Measurements from ENCODE around the gene KIAA0040. TPM values are rescaled to one million over a fixed set of nuclear protein-coding genes. Genes with fewer than 3 reads are reported as not detected.

KIAA0040 gene
- polyA plus RNA-seq, 1 donor from 2014 or later: not detected

- H3K4me2 ChIP-seq (ENCODE audit: low read length): no peak overlapping the region
- no peak overlapping the region for H3K27ac ChIP-seq (ENCODE audit: low read length)
- H3F3A ChIP-seq (ENCODE audit: insufficient read depth, low read length, poor library complexity, severe bottlenecking): no peaks in the 10 kb centered on the region
- no peaks in the 10 kb centered on the region for H3K79me2 ChIP-seq (replicated peaks; ENCODE audit: insufficient read depth, low read length)
- H3K9me3 ChIP-seq (ENCODE audit: low read length): no peaks in the 10 kb centered on the region
- no peak overlapping the region for H2AFZ ChIP-seq (ENCODE audit: low read depth, low read length)
- H3K4me3 ChIP-seq (ENCODE audit: low read length): no peak overlapping the region
- H3K36me3 ChIP-seq (ENCODE audit: insufficient read depth, low read length): no peaks in the 10 kb centered on the region
- H4K20me1 ChIP-seq (ENCODE audit: insufficient read depth): no peaks in the 10 kb centered on the region
- no peaks in the 10 kb centered on the region for H3K9me2 ChIP-seq (ENCODE audit: insufficient read depth, low read length)
- H3K9ac ChIP-seq (ENCODE audit: low read length): no peak overlapping the region
- TF ChIP-seq EP300 (conservative IDR thresholded peaks at IDR 0.05; ENCODE audit: poor library complexity, severe bottlenecking) (no peak), RAD21 (conservative IDR thresholded peaks at IDR 0.05) (no peak), EZH2 (IDR thresholded peaks at IDR 0.05; ENCODE audit: borderline replicate concordance, insufficient read depth, low read length, poor library complexity, severe bottlenecking) (no peak), MXI1 (conservative IDR thresholded peaks at IDR 0.05; ENCODE audit: poor library complexity, severe bottlenecking) (no peak), REST (IDR thresholded peaks at IDR 0.05; ENCODE audit: borderline replicate concordance) (no peak), TAF1 (IDR thresholded peaks at IDR 0.05; ENCODE audit: low read depth) (no peak), SMC3 (conservative IDR thresholded peaks at IDR 0.05; ENCODE audit: poor library complexity) (no peak), POLR2AphosphoS5 (IDR thresholded peaks at IDR 0.05) (no peak)
- TF ChIP-seq, protein P1, sequence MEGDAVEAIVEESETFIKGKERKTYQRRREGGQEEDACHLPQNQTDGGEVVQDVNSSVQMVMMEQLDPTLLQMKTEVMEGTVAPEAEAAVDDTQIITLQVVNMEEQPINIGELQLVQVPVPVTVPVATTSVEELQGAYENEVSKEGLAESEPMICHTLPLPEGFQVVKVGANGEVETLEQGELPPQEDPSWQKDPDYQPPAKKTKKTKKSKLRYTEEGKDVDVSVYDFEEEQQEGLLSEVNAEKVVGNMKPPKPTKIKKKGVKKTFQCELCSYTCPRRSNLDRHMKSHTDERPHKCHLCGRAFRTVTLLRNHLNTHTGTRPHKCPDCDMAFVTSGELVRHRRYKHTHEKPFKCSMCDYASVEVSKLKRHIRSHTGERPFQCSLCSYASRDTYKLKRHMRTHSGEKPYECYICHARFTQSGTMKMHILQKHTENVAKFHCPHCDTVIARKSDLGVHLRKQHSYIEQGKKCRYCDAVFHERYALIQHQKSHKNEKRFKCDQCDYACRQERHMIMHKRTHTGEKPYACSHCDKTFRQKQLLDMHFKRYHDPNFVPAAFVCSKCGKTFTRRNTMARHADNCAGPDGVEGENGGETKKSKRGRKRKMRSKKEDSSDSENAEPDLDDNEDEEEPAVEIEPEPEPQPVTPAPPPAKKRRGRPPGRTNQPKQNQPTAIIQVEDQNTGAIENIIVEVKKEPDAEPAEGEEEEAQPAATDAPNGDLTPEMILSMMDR (IDR thresholded peaks at IDR 0.05; ENCODE audit: poor library complexity, severe bottlenecking): no peak
- no peaks in the 10 kb centered on the region for H3K27me3 ChIP-seq (ENCODE audit: insufficient read depth, low read depth, low read length)
Observed at GRCh38 chr1:175172503-175172902, 20.1 kb downstream of the KIAA0040 start.

DNA sequence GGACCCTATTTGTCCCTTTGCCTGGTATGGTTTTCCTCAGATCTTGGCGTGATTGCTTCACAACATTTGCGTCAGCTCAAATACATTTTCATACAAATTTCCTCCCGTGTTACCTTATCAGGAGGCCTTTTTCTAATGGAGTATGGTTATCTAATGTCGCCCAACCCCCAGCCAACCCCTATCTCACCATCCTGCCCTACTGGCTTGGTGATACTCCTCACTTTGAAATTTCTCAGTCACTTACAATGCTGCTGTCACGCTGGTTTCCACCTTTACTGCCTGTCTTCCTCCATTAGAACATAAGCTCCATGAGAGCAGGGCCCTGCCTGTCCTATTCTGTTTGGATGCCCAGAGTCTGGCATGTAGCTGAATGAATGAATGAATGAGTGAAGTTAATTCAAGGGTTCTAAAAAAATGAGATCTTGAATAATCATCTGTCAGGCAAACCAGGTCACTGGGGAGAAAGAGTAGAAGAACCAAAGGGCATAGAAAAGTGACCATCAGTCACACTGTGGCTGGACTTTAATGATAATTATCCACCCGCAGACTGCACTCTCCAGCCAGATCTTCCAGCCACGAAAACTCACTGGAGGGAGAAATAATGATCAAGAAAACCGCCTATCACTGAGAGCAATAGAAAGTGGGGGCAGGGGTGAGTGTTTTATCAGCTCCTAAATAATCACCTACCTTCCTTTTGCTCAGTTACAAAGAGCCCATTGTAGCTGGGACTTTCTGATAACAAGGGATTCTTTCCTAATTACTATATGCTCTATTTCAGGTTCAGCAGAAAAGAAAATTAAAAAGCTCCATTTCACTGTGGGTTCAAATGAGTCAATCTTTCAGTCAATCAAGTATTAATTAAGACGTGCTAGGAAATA lies 21.3 kb downstream of the KIAA0040 start:
- no peak overlapping the region for H3K27ac ChIP-seq (ENCODE audit: low read length)
- H3K4me3 ChIP-seq (ENCODE audit: low read length): no peak overlapping the region
- H3K36me3 ChIP-seq (ENCODE audit: insufficient read depth, low read length): no peaks in the 10 kb centered on the region
- H3K9me3 ChIP-seq (ENCODE audit: low read length): no peaks in the 10 kb centered on the region
- H4K20me1 ChIP-seq (ENCODE audit: insufficient read depth): no peaks in the 10 kb centered on the region
- H3K9ac ChIP-seq (ENCODE audit: low read length): no peak overlapping the region
- no peaks in the 10 kb centered on the region for H3K27me3 ChIP-seq (ENCODE audit: insufficient read depth, low read depth, low read length)
- no peak overlapping the region for H2AFZ ChIP-seq (ENCODE audit: low read depth, low read length)
- no peak for TF ChIP-seq TAF1 (IDR thresholded peaks at IDR 0.05; ENCODE audit: low read depth)
- no peak for TF ChIP-seq EZH2 (IDR thresholded peaks at IDR 0.05; ENCODE audit: borderline replicate concordance, insufficient read depth, low read length, poor library complexity, severe bottlenecking)
- TF ChIP-seq RAD21 (conservative IDR thresholded peaks at IDR 0.05): no peak
- no peak for TF ChIP-seq SMC3 (conservative IDR thresholded peaks at IDR 0.05; ENCODE audit: poor library complexity)
- TF ChIP-seq REST (IDR thresholded peaks at IDR 0.05; ENCODE audit: borderline replicate concordance): no peak
- TF ChIP-seq MXI1 (conservative IDR thresholded peaks at IDR 0.05; ENCODE audit: poor library complexity, severe bottlenecking): no peak
- no peak for TF ChIP-seq POLR2AphosphoS5 (IDR thresholded peaks at IDR 0.05)
- TF ChIP-seq, protein P1 (IDR thresholded peaks at IDR 0.05; ENCODE audit: poor library complexity, severe bottlenecking): no peak
- no peak for TF ChIP-seq EP300 (conservative IDR thresholded peaks at IDR 0.05; ENCODE audit: poor library complexity, severe bottlenecking)
- no peaks in the 10 kb centered on the region for H3K9me2 ChIP-seq (ENCODE audit: insufficient read depth, low read length)
- H3K4me2 ChIP-seq (ENCODE audit: low read length): no peak overlapping the region
- H3K79me2 ChIP-seq (replicated peaks; ENCODE audit: insufficient read depth, low read length): no peaks in the 10 kb centered on the region
- H3F3A ChIP-seq (ENCODE audit: insufficient read depth, low read length, poor library complexity, severe bottlenecking): no peaks in the 10 kb centered on the region
